ENCODE measurements around the gene SPTB. TPM values are rescaled to one million over a fixed set of nuclear protein-coding genes. Genes with fewer than 3 reads are reported as not detected.

Gene SPTB
- total RNA-seq, 4 donors from 2014 or later, result 0.13 to 3.8 (median 1.5) TPM

- intact Hi-C loops (cut with DNase I), result no loop called here
- Histone ChIP-seq H3K9me3 (no peaks in the 10 kb centered on the region), H3K4me1 (peaks cover 77 to 100% (median 97%) of the 10 kb centered on the region in 3 donors), H3K27me3 (no peaks in the 10 kb centered on the region), H3K4me3 (peak overlapping the region in 1 of 4 donors; percentile 30), H3K27ac (peak overlapping the region; percentile 84 to 94 (median 92)), H3K36me3 (no peaks in the 10 kb centered on the region)
- WGBS, 2 donors, result 50 to 67% methylated on average over 7 to 8 of the region's 9 CpGs
- TF ChIP-seq CTCF (IDR thresholded peaks at IDR 0.05) (no peak), POLR2A (IDR thresholded peaks at IDR 0.05) (no peak)
- no peak for DNase-seq
Observed at GRCh38 chr14:64721899-64722298, 157.8 kb downstream of the SPTB start.

GRCh38 chr14:64721391-64721791 is 158.3 kb downstream of the SPTB start:
- no peak for DNase-seq
- Histone ChIP-seq H3K4me3 (peak overlapping the region in 1 of 4 donors; percentile 30), H3K36me3 (no peaks in the 10 kb centered on the region), H3K27me3 (no peaks in the 10 kb centered on the region), H3K4me1 (peaks cover 80 to 100% (median 97%) of the 10 kb centered on the region in 3 donors), H3K27ac (peak overlapping the region; percentile 84 to 94 (median 92)), H3K9me3 (no peaks in the 10 kb centered on the region)
- WGBS, 2 donors, result 17% methylated on average over 5 of the region's 5 CpGs; no CpG with 5 or more reads in 1 of the 2 donors
- TF ChIP-seq POLR2A (IDR thresholded peaks at IDR 0.05) (peak in 1 of 4 donors; percentile 20), CTCF (IDR thresholded peaks at IDR 0.05) (no peak)
- intact Hi-C loops (cut with DNase I), result no loop called here

- H3K27ac ChIP-seq, result peak overlapping the region; percentile 84 to 94 (median 92)
Observed at GRCh38 chr14:64720131-64720576, 159.6 kb downstream of the SPTB start.

GRCh38 chr14:64719601-64720000 is 160.1 kb downstream of the SPTB start:
- H3K36me3 ChIP-seq, result no peaks in the 10 kb centered on the region
- H3K27me3 ChIP-seq, result no peaks in the 10 kb centered on the region
- no peak for TF ChIP-seq CTCF (IDR thresholded peaks at IDR 0.05)
- TF ChIP-seq POLR2A (IDR thresholded peaks at IDR 0.05), result no peak
- intact Hi-C loops (cut with DNase I), result no loop called here
- H3K9me3 ChIP-seq, result no peaks in the 10 kb centered on the region
- H3K4me3 ChIP-seq, result no peak overlapping the region
- H3K27ac ChIP-seq, result peak overlapping the region; percentile 84 to 94 (median 92)
- WGBS, 2 donors, result 54 to 59% methylated on average over 2 to 6 of the region's 7 CpGs
- no peak for DNase-seq
- peaks cover 79 to 100% (median 92%) of the 10 kb centered on the region in 3 donors for H3K4me1 ChIP-seq

More at GRCh38 chr14:64720131-64720576, 159.6 kb downstream of the SPTB start:
- TF ChIP-seq POLR2A (IDR thresholded peaks at IDR 0.05), result peak in 2 of 4 donors; percentile 23 to 29
- no peak for TF ChIP-seq CTCF (IDR thresholded peaks at IDR 0.05)
- 32 to 33% methylated on average over 7 of the region's 7 CpGs for WGBS, 2 donors
- DNase-seq, result no peak
- H3K4me3 ChIP-seq, result no peak overlapping the region
- H3K27me3 ChIP-seq, result no peaks in the 10 kb centered on the region
- peaks cover 82 to 100% (median 93%) of the 10 kb centered on the region in 3 donors for H3K4me1 ChIP-seq
- H3K9me3 ChIP-seq, result no peaks in the 10 kb centered on the region
- intact Hi-C loops (cut with DNase I), result no loop called here
- no peaks in the 10 kb centered on the region for H3K36me3 ChIP-seq

GRCh38 chr14:64718762-64719161 is 160.9 kb downstream of the SPTB start:
- TF ChIP-seq CTCF (IDR thresholded peaks at IDR 0.05) (no peak), POLR2A (IDR thresholded peaks at IDR 0.05) (no peak)
- intact Hi-C loops (cut with DNase I), result no loop called here
- WGBS, 2 donors, result 75 to 77% methylated on average over 7 of the region's 7 CpGs
- H3K4me3 ChIP-seq, result no peak overlapping the region
- no peak for DNase-seq
- peak overlapping the region; percentile 84 to 94 (median 92) for H3K27ac ChIP-seq
- H3K9me3 ChIP-seq, result no peaks in the 10 kb centered on the region
- H3K36me3 ChIP-seq, result no peaks in the 10 kb centered on the region
- H3K4me1 ChIP-seq, result peaks cover 70 to 97% (median 84%) of the 10 kb centered on the region in 3 donors
- H3K27me3 ChIP-seq, result no peaks in the 10 kb centered on the region

Measured in esophagus squamous epithelium (tissue), 5 donors.